HG03066 (cell line): Measurements from ENCODE around the gene OR2Y1.
"Not testable (repeated sequence)": the region's sequence is repeated elsewhere in the genome, so short reads cannot be mapped to it uniquely, and the experiment has no call there.

ENCODE experiments used
- ATAC-seq: cut with Tn5 transposase; IDR thresholded peaks from one replicate; pipeline ENCODE4 v1.9.1; 2021; ENCODE audit warnings: low read depth; ENCODE audit not compliant: unreplicated experiment

Gene OR2Y1

DNA sequence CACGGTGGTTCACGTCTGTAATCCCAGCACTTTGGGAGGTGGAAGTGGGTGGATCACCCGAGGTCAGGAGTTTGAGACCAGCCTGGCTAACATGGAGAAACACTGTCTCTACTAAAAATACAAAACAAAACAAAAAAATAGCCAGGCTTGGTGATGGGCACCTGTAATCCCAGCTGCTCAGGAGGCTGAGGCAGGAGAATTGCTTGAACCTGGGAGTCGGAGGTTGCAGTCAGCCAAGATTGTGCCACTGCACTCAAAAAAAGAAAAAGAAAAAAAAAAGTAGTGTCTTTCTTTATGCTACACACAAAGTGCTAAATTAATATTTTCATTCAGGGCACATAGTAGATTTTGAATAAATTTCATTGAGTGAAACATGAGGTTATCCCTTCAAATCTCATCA, 1.1 kb upstream of the OR2Y1 start:
- ATAC-seq: not testable (repeated sequence)

DNA sequence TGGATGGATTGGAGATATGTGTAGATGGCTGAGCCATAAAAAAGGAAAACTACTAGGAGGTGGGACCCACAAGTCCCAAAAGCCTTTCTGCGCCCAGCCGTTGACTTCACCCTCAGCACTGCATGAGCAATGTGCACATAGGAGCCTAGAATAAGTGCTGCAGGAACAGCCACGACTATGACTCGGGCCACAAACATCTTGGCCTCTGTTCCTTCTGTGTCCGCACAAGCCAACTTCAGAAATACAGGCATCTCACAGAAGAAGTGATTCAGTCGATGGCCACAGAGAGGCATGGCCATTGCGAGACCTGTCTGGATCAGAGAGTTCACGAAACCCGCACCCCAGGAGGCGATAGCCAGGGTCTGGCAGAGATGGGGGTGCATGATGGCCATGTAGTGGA, 587 bp downstream of the OR2Y1 start:
- ATAC-seq: no peak

DNA sequence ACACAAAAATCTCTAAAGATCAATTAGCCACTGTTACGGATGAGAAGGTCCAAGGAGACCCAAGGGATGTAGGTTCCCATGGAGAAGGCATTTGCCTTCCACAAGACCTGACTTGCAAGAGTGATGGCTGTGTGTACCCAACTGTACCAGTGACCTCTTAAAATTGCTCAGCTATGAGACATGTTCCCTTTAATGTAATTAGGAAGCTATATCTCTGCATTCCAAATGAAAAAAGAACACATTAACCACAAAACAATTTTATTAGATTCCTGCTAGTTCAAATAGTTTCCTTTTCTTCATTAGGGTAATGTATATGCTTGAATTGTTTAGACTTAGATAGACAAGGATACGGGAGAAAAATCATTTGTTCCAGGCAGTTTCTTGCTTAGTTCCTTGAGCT, 3.3 kb downstream of the OR2Y1 start:
- no peak for ATAC-seq

DNA sequence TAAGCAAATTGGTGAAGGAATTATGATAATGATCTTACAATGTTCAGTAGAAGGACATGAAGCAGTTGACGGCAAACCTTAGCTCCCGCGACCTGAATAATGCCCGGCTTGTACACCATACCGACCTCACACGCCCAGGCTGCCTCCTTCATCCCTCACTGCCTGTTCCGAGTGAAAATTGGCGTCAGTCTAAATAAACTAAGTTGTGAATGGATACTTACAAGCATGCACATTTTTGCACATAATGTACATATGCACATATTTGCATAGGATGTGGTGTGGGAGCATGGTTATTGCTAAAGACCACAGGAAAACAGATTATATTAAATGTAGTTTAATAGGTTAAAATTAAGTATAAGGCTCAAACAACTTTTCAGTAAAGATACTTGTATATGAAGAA, 14.9 kb downstream of the OR2Y1 start:
- no peak for ATAC-seq

DNA sequence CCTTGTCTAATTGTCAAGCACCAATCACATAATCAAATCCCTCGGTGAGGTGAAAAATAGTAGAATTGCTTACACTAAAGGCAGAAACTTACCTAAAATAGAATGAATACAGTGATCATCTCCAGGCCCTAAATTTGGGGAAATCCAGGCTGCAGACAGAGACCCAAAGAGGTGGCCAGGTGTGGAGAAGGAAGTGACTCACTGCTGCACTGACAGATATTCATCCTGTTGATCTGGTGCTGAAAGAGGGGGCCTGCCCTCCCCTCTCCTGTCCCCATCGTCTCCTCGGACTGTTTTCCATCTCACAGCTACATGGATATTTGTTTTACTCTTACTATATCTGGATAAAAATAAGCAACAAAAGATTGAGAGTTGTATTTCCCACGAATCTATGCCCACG, 15.9 kb downstream of the OR2Y1 start:
- ATAC-seq: no peak

DNA sequence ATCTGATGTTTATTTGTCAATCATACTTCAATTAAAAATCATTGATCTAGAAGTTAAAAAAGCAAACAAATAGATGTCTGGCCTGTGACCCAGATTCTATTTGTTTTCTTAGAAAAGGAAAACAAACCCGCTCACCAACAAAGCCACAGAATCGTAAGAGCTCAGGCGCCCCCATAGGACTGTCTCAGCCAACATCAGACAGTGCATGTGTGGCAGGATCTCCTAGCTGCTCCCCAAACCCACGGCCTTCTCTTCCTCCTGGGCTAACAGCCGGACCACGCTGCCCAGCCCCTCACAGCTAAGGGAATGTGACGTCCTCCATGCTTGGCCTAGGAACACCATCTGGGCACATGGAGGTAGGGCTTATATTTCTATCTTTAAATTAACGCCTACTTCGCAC, 19.4 kb downstream of the OR2Y1 start:
- no peak for ATAC-seq

DNA sequence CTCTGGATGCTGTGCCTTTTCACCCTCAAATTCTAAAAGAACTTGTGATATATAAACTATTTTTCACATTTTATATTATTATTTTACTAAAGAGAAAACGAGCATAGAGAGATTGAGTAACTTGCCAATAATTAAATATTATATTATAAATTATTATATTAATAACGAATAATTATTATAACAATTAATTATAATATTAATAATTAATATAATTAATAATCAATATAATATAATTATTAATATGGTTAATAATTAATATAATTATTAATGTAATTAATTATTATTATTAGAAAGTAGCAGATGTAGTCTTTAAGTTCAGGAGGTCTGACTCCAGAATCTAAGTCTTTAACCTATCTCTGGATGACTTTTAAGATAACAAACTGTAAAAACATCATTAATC, 20.1 kb downstream of the OR2Y1 start:
- ATAC-seq: no peak

DNA sequence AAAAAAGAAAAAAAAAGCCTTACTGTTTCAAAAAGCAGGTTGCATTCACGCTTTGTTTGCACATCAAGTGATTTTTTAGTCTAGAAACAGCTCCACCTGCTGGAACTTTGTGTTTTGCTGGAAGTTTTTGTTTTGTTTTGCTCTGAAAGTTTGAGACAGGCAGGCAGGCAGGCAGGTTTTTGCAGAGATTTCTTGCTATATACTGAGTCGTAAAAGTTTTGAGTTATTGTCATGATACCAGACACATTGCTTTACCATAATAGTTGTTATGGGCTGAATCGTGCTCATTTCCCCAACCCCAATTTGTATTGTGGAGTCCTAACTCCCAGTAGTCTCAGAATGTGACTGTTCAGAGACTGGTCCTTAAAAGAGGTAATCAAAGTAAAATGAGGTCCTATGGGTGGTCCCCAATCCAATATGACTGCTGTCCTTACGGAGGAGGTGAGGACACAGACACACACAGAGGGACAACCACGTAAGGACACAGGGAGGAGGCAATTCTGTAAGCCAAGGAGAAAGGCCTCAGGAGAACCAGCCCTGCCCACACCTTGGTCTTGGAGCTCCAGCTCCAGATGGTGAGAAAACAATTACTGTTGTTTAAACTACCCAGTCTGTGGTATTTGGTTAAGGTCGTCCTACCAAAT, 20.9 kb downstream of the OR2Y1 start:
- ATAC-seq: no peak

DNA sequence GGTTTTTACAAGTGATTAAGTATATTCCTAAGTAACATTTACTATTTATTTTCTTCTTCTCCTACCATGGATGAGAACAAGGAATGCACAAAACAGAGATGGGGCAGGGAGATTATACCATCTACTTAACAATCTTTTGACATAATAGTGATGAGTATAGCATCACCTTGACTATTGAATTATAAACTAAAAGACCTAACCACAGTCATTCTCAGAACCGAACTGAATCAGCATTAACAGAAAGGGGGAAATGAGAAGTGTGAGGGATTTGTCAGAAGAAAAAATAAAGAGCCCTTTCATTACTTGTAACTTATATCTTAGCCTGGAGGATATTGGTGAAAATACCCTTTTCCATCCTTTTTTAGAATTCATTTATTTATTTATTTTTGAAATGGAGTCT, 21.9 kb downstream of the OR2Y1 start:
- ATAC-seq: no peak

DNA sequence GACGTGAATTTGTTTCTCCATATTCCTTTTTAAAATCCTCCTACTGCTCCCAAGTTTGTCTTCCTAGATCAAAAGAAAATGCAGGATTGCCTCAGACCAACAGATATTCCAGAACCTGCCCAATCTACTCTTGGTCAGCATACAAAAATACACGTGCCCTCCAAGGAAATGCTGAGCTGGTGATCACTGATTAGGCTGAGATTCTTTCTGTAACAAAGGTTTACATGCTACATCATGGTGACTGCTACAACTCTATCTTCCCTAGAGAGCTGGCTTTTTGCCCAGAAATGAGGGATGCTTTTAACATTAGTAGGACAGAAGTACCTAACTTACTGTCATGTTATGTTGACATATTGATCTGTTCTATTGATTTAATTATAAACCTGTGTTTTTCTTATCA, 35.5 kb downstream of the OR2Y1 start:
- ATAC-seq: no peak

DNA sequence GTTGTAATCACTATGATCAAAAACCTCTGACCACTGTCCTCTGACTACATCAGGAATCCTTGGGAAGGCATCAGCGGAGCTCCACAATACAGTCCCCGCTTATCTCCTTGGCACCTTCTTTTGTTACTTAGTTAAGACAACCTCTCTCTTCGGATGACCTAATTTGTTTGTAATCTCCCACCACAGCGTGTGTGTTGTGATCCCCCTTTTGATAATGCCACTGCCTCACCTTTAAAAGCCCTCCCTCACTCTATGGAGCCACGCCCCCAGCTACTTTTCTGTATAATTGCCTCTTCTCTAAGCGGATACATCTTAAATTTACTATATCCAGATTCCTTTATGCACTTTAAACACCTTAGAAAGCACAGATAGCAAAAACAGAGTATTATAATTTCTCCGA, 35.9 kb downstream of the OR2Y1 start:
- ATAC-seq: no peak

DNA sequence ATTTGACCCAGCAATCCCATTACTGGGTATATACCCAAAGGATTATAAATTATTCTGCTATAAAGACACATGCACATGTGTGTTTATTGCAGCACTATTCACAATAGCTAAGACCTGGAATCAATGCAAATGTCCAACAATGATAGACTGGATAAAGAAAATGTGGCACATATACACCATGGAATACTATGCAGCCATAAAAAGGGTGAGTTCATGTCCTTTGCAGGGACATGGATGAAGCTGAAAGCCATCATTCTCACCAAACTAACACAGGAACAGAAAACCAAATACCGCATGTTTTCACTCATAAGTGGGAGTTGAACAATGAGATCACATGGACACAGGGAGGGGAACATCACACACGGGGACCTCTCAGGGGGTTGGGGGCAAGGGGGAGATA, 36.5 kb downstream of the OR2Y1 start:
- ATAC-seq: not testable (repeated sequence)

DNA sequence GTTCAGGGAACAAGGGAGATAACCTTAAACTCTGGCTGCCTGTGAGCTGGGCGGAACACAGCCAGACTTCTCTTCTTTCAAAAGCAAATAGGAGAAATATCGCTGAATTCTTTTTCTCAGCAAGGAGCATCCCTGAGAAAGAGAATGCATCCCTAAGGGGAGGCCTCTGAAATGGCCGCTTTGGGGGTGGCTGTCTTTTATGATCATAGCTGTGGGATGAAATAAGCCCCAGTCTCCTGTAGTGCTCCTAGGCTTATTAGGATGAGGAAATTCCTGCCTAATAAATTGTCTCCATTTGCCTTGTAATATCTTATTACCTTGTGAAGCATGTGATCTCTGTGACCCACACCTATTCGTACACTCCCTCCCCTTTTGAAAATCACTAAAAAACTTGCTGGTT, 39.4 kb downstream of the OR2Y1 start:
- not testable (repeated sequence) for ATAC-seq

DNA sequence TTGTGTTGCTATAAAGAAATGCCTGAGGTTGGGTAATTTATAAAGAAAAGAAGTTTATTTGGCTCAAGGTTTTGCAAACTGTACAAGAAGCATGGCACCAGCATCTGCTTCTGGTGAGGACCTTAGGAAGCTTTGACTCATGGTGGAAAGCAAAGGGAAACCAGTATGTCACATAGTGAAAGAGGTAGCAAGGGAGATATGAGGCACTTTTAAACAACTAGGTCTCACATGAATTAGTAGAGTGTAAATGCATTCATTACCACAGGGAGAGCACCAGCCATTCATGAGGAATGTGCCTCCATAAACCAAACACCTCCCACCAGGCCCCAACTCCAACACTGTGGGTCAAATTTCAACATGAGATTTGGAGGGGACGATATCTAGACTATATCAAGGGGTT, 40.8 kb downstream of the OR2Y1 start:
- no peak for ATAC-seq

DNA sequence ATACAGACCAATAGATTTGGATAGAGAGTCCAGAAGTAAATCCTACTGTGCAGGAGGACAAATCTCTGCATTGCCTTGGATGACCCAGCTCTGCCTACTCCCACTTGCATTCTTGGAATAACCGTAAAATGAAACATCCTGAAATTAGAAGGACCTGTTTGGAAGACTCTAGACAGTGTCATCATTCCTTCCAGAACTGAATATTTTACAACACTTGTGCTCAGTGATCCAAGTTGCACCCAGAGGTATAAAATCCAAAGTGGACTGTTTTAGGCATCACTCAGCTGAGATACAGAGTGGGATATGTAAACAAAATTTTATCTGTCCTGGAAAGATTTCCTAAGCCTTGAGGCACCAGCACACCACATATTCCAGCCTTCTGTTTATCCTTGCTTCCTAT, 43.7 kb downstream of the OR2Y1 start:
- no peak for ATAC-seq

DNA sequence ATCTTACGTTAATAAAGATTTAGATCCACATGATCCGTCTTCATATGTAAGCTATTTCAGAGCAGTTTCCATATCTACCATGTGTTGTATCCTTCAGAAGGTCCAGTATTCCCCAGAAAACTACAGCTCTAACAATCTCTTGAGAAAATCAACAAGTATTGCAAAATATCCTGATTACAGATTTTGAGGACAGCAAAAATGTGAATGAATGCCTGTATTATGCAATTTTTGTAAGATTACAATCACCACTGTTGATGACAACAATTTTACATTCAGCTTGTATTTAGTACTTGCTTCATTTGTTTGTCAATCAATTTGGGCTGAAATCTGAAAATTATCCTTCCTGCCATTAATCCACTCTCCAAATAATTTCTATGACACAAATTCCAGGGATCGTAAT, 47.4 kb downstream of the OR2Y1 start:
- no peak for ATAC-seq

DNA sequence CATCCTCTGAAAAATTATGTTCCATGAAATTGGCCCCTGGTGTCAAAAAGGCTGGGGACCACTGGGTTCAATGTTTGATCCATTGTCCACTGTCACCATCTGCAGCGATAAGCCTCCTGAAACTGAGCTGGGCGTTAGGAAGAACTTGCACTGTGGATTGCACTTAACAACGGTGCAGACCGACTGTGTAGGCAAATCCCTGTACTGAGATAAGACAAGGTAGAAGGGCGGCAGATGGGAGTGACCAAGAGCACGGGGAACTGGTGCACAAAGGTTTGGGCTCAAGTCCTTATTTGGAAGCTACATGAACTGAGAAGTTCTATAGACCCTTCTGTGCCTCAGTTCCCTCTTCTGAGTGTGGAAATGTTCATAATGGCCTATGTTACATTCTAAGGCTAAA, 48.8 kb downstream of the OR2Y1 start:
- ATAC-seq: no peak

DNA sequence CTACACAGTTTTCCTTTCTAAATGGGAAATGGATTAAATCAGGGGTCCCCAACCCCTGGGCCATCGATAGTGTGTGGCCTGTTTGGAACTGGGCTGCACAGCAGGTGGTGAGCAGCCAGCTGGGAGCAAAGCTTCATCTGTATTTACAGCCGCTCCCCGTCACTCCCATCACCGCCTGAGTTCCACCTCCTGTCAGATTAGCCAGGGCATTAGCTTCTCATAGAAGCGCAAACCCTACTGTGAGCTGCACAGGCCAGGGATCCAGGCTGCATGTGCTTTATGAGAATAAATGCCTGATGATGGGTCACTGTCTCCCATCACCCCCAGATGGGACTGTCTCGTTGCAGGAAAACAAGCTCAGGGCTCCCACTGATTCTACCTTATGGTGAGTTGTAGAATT, 49.3 kb downstream of the OR2Y1 start:
- ATAC-seq: no peak

DNA sequence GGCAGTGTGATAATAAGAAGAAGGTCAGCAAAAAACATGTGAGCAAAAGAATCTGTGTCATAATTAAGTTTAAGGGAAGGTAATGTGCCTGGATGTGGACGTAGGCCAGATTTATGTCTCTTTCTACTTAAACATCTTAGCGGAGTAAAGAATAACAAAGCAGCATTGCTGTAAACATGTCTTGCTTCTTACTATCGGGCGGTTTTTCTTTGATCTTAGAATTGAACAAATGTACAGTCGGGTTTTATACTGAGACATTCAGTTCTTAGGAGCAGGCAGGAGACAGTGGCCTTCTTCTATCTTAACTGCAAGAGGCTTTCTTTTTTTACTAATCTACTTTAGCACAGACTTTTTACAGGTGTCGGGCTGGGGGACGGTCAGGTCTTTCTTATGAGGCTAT, 50.1 kb downstream of the OR2Y1 start:
- no peak for ATAC-seq
